ENCODE results near the gene TRIP13. TPM values are rescaled to one million over a fixed set of nuclear protein-coding genes. Genes with fewer than 3 reads are reported as not detected.

The TRIP13 gene
- total RNA-seq, 6 experiments from 2014 or later, result 16.5 to 40.4 (median 35.8) TPM

DNA sequence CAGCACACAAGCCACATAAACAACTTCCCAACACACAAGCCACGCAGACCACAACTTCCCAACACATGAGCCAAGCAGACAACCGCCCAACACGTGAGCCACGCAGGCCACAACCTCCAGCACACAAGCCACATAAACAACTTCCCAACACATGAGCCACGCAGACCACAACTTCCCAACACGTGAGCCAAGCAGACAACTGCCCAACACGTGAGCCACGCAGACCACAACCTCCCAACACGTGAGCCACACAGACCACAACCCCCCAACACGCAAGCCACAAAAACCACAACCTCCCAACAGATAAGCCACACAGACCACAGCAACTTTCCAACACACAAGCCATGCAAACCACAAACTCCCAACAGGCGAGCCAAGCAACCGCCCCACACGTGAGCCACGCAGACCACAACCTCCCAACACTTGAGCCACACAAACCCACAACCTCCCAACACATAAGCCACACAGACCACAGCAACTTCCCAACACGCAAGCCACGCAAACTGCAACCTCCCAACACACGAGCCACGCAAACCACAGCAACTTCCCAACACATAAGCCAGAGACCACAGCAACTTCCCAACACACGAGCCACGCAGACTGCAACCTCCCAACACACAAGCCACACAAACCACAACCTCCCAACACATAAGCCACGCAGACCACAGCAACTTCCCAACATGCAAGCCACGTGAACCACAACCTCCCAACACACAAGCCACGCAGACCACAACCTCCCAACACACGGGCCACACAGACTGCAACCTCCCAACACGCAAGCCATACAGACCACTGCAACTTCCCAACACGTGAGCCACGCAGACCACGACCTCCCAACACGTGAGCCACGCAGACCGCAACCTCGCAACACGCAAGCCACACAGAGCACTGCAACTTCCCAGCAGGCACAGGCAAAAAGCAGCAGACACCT is 10.2 kb upstream of the TRIP13 start:
- peak overlapping the region; percentile 47; the same call in 1 of the 2 replicates for H3K27ac Mint-ChIP-seq
- TF ChIP-seq, protein P1, sequence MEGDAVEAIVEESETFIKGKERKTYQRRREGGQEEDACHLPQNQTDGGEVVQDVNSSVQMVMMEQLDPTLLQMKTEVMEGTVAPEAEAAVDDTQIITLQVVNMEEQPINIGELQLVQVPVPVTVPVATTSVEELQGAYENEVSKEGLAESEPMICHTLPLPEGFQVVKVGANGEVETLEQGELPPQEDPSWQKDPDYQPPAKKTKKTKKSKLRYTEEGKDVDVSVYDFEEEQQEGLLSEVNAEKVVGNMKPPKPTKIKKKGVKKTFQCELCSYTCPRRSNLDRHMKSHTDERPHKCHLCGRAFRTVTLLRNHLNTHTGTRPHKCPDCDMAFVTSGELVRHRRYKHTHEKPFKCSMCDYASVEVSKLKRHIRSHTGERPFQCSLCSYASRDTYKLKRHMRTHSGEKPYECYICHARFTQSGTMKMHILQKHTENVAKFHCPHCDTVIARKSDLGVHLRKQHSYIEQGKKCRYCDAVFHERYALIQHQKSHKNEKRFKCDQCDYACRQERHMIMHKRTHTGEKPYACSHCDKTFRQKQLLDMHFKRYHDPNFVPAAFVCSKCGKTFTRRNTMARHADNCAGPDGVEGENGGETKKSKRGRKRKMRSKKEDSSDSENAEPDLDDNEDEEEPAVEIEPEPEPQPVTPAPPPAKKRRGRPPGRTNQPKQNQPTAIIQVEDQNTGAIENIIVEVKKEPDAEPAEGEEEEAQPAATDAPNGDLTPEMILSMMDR (IDR thresholded peaks at IDR 0.05), result no peak
- H3K4me1 Mint-ChIP-seq (ENCODE audit: low read depth), result no peaks in the 10 kb centered on the region; the same call in 1 of the 2 replicates
- no peak overlapping the region for H3K4me3 Mint-ChIP-seq
- H3K36me3 Mint-ChIP-seq (ENCODE audit: low read depth), result peaks cover 60% of the 10 kb centered on the region
- DNase-seq, result no peak
- H3K9me3 Mint-ChIP-seq, result no peaks in the 10 kb centered on the region; the same call in 1 of the 2 replicates
- peaks cover 5% of the 10 kb centered on the region for H3K27me3 Mint-ChIP-seq (ENCODE audit: insufficient read depth)

DNA sequence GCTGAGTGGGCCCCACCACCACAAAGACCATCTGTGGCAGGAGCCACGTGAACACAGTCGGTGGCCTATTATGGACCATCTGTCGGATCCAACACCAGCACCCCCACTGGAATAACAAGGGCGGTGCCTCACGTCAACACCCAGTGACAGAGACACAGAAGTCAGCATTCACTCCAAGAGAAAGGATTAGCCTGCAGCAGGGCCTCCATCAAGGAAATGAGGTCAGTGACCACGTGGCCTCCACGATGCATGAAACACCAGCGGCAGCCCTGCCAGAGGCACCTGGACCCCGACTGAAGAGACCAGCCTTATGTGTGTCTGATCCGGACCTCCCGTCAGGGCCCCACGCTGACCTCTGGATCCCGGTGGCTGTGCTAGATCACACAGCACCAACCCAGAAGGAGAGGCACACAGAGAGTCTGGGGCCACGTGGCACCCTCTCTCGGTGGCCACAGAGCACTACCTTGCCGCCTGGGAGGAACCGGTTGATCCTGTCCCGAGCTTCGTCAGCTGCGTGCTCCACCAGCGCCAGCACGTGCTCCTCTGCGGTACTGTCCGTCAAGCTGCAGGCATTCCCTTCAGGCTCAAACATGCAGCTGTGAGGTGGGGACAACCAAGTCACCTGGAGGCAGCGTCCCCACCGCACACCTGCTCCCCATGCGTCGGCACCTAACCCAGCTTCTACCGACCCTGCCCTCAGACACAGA is 9.1 kb upstream of the TRIP13 start:
- Mint-ChIP-seq H3K27me3 (ENCODE audit: insufficient read depth) (peaks cover 5% of the 10 kb centered on the region), H3K36me3 (ENCODE audit: low read depth) (peaks cover 58% of the 10 kb centered on the region), H3K9me3 (no peaks in the 10 kb centered on the region; the same call in 1 of the 2 replicates), H3K27ac (no peak overlapping the region), H3K4me3 (no peak overlapping the region), H3K4me1 (ENCODE audit: low read depth) (no peaks in the 10 kb centered on the region; the same call in 1 of the 2 replicates)
- no peak for DNase-seq
- TF ChIP-seq, protein P1 (IDR thresholded peaks at IDR 0.05), result no peak

DNA sequence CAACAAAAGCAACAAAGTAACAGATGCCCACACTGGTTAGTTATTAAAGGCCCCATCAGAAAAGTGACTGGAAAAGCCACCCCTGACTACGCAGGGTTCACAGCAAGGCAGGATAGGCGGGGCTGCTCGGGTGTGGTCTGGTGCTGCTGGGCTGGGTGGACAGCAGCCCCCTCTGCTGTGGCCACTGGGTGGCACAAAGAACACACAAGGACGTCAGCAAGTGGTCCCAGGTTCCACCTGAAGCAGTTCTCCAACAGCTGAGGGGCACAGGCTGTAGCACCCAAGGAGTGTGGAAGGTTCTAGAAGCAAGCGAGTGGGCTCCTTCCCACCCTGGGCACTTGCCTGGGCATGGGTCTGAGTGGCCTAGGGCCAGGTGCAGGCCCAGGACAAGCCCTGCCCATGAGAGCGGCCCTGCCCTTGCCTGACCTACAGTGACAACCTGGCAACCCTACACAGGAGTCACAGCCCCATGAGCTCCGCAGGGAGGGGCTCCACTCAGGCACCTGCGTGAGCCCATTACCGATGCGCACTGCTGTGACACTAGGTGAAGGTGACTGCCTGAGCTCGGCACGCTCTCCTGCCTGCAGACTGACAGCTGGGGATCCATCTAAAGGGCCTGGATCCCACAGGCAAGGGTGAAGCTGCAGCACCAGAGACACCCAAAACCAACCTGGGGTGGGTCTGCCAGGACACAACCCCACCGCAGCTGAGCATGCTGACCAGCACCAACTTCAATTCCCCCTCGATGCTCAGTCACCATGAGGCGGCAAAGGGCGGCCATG is 8.1 kb upstream of the TRIP13 start:
- TF ChIP-seq, protein P1 (IDR thresholded peaks at IDR 0.05), result no peak
- H3K36me3 Mint-ChIP-seq (ENCODE audit: low read depth), result peaks cover 63% of the 10 kb centered on the region
- no peak overlapping the region for H3K27ac Mint-ChIP-seq
- no peak for DNase-seq
- no peaks in the 10 kb centered on the region; the same call in 1 of the 2 replicates for H3K9me3 Mint-ChIP-seq
- H3K27me3 Mint-ChIP-seq (ENCODE audit: insufficient read depth), result peaks cover 5% of the 10 kb centered on the region
- no peak overlapping the region for H3K4me3 Mint-ChIP-seq
- H3K4me1 Mint-ChIP-seq (ENCODE audit: low read depth), result no peaks in the 10 kb centered on the region; the same call in 1 of the 2 replicates

DNA sequence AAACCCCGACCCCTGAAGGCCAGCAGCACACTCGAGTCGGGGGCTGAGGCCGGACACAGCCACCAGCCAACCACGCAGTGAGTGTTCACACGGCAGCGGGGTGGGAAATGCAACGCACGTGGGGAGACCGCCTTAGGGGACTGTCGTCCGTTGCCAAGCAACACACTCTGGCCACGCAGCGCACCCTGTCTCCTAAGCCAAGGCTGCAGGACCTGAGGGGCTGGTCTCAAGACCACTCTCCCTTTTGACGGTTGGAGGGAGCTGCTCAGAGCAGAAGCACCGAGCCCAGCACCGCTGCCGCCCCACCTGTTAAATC is 7.6 kb upstream of the TRIP13 start:
- H3K27me3 Mint-ChIP-seq (ENCODE audit: insufficient read depth), result peaks cover 5% of the 10 kb centered on the region
- H3K4me3 Mint-ChIP-seq, result no peak overlapping the region
- H3K9me3 Mint-ChIP-seq, result no peaks in the 10 kb centered on the region; the same call in 1 of the 2 replicates
- no peak overlapping the region for H3K27ac Mint-ChIP-seq
- peaks cover 65% of the 10 kb centered on the region for H3K36me3 Mint-ChIP-seq (ENCODE audit: low read depth)
- no peak for DNase-seq
- H3K4me1 Mint-ChIP-seq (ENCODE audit: low read depth), result no peaks in the 10 kb centered on the region; the same call in 1 of the 2 replicates
- TF ChIP-seq, protein P1 (IDR thresholded peaks at IDR 0.05), result no peak

DNA sequence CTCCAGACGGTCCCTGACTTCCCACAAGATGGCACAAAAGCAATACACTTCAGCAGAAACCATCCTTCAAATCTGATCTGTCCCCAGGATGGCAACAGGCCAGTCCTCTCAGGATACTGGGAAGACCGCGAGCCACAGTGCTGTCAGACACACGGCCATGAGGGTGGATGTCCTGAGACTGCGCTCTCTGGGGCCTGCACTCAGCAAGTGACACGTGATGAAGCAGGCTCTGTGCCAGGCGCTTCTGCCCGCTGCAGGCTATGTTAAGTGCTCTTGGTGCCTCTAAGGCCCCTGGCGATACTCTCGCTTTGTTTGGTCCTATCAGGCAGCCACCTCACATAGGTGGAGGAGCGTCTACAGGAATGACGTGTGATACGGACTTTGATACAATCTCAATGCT is 7.2 kb upstream of the TRIP13 start:
- Mint-ChIP-seq H3K9me3 (no peaks in the 10 kb centered on the region; the same call in 1 of the 2 replicates), H3K4me3 (no peak overlapping the region), H3K27ac (no peak overlapping the region), H3K36me3 (ENCODE audit: low read depth) (peaks cover 65% of the 10 kb centered on the region), H3K27me3 (ENCODE audit: insufficient read depth) (peaks cover 5% of the 10 kb centered on the region), H3K4me1 (ENCODE audit: low read depth) (no peaks in the 10 kb centered on the region; the same call in 1 of the 2 replicates)
- TF ChIP-seq, protein P1 (IDR thresholded peaks at IDR 0.05), result no peak
- DNase-seq, result no peak
